Keratinocyte (primary cell): ENCODE results near the gene CCDC85C. TPM values are rescaled to one million over a fixed set of nuclear protein-coding genes. Genes with fewer than 3 reads are reported as not detected.
"Not testable (repeated sequence)": the region's sequence is repeated elsewhere in the genome, so short reads cannot be mapped to it uniquely, and the experiment has no call there.

ENCODE experiments used
- DNase-seq: peaks from one replicate; pipeline ENCODE4 v3.0.0-alpha.2; 2011; ENCODE audit warnings: low read depth, missing footprints, low spot score
- FAIRE-seq: peaks from 2 replicates; lab custom pipeline; 2011; peaks lifted over from hg19 to GRCh38; lab: Jason Lieb, UNC
- H2AFZ ChIP-seq: 2 replicates; pipeline ENCODE4 v1.6.0; 2012; ENCODE audit warnings: low read length, control low read depth, inconsistent platforms; ENCODE audit not compliant: control insufficient read depth
- H3K27ac ChIP-seq: 2 replicates; pipeline ENCODE4 v1.5.1; 2011; ENCODE audit warnings: low read length; ENCODE audit not compliant: control insufficient read depth, insufficient read depth
- H3K27me3 ChIP-seq: 3 replicates; pipeline ENCODE4 v1.6.0; 2011; ENCODE audit warnings: low read length; ENCODE audit not compliant: control insufficient read depth, insufficient read depth; ENCODE audit errors: extremely low read depth
- H3K36me3 ChIP-seq, 2 experiments: 2 replicates in 1 of 2; 3 replicates in 1 of 2; pipeline ENCODE4 v1.5.1; 2011; ENCODE audit warnings: low read length in 2 of 2, mild to moderate bottlenecking in 1 of 2; ENCODE audit not compliant: control insufficient read depth in 2 of 2, insufficient read depth in 2 of 2; ENCODE audit errors: extremely low read depth in 1 of 2
- H3K4me1 ChIP-seq: 3 replicates; pipeline ENCODE4 v1.5.1; 2011; ENCODE audit warnings: low read length; ENCODE audit not compliant: control insufficient read depth, insufficient read depth; ENCODE audit errors: extremely low read depth
- H3K4me2 ChIP-seq: 3 replicates; pipeline ENCODE4 v1.6.0; 2011; ENCODE audit warnings: low read depth, low read length; ENCODE audit not compliant: control insufficient read depth, insufficient read depth; ENCODE audit errors: extremely low read depth
- H3K4me3 ChIP-seq, 3 experiments: fragments of 200-600 bp in 1 of 3; sonication (generic) in 1 of 3; 2 replicates in 2 of 3; 3 replicates in 1 of 3; pipeline ENCODE4 v1.5.1; 2011 to 2016; ENCODE audit warnings: low read length in 3 of 3, mild to moderate bottlenecking in 3 of 3, control low read depth in 2 of 3, inconsistent platforms in 1 of 3, low read depth in 1 of 3, mixed read lengths in 1 of 3, mixed run types in 1 of 3, moderate library complexity in 1 of 3; ENCODE audit not compliant: control insufficient read depth in 2 of 3, insufficient read depth in 2 of 3; ENCODE audit errors: extremely low read depth in 1 of 3
- H3K79me2 ChIP-seq: 2 replicates; pipeline ENCODE4 v1.6.0; 2012; ENCODE audit warnings: low read length; ENCODE audit not compliant: control insufficient read depth, insufficient read depth
- H3K9ac ChIP-seq: 3 replicates; pipeline ENCODE4 v1.6.0; 2011; ENCODE audit warnings: low read length; ENCODE audit not compliant: control insufficient read depth, insufficient read depth; ENCODE audit errors: extremely low read depth
- H3K9me1 ChIP-seq: 3 replicates; pipeline ENCODE4 v1.6.0; 2011; ENCODE audit warnings: low read length; ENCODE audit not compliant: control insufficient read depth, insufficient read depth; ENCODE audit errors: extremely low read depth
- H3K9me3 ChIP-seq: 2 replicates; pipeline ENCODE4 v1.5.1; 2012; ENCODE audit warnings: low read depth, low read length; ENCODE audit not compliant: control insufficient read depth
- H4K20me1 ChIP-seq: 3 replicates; pipeline ENCODE4 v1.6.0; 2011; ENCODE audit warnings: low read length; ENCODE audit not compliant: control insufficient read depth, insufficient read depth; ENCODE audit errors: extremely low read depth
- EZH2 ChIP-seq: IDR thresholded peaks from one replicate; pipeline ENCODE4 v1.6.1; 2012; ENCODE audit warnings: inconsistent platforms, mild to moderate bottlenecking, low read length, moderate library complexity
- dilution Hi-C: fragments of 300-500 bp; cut with MboI; formaldehyde crosslinking; loops from one replicate; pipeline ENCODE4 v1.7.0; 2020; ENCODE audit warnings: low sequenced_read_pairs; ENCODE audit not compliant: extremely low pct_ligation_motif_present
- polyA plus RNA-seq, 5 experiments: library from polyadenylated mRNA; depleted of rRNA in 3 of 5; stranded (reverse) in 3 of 5; stranded (forward) in 1 of 5; unstranded in 1 of 5; fragments of >200 nt; gene quantifications; 1 replicate in 1 of 5; 2 replicates in 3 of 5; 3 replicates in 1 of 5; pipeline versions ENCODE4 v1.2.1 to v1.2.3, GENCODE V29; 2011 to 2012; ENCODE audit warnings: missing spikeins in 2 of 5, low read depth in 1 of 5, low replicate concordance in 1 of 5
- TF ChIP-seq, protein P1 (sequence below), 3 experiments: IDR thresholded peaks in 1 of 3; conservative IDR thresholded peaks in 1 of 3; optimal IDR thresholded peaks in 1 of 3; 2 replicates in 2 of 3; 3 replicates in 1 of 3; pipeline versions ENCODE3 to v1.5.1; 2011; ENCODE audit warnings: low read length in 3 of 3, mild to moderate bottlenecking in 3 of 3, moderate library complexity in 2 of 3, control low read depth in 1 of 3, inconsistent platforms in 1 of 3; ENCODE audit not compliant: insufficient read depth in 2 of 3; ENCODE audit errors: extremely low read depth in 1 of 3

The CCDC85C gene
- polyA plus RNA-seq, 1 donor (not counting 4 experiments of a cell fraction or from before 2014, with no cell fraction given) = 13.2 TPM

GRCh38 chr14:99643343-99643742, 39.3 kb upstream of the CCDC85C start:
- no peaks in the 10 kb centered on the region for H4K20me1 ChIP-seq
- H3K36me3 ChIP-seq = no peaks in the 10 kb centered on the region
- H3K9me1 ChIP-seq = no peaks in the 10 kb centered on the region
- H3K4me1 ChIP-seq = no peaks in the 10 kb centered on the region
- H3K9me3 ChIP-seq = no peaks in the 10 kb centered on the region
- H3K4me2 ChIP-seq = no peak overlapping the region
- H3K9ac ChIP-seq = no peak overlapping the region
- H3K4me3 ChIP-seq = no peak overlapping the region
- dilution Hi-C loops = no loop called here
- H2AFZ ChIP-seq = no peak overlapping the region
- DNase-seq = no peak
- H3K79me2 ChIP-seq = no peaks in the 10 kb centered on the region
- no peak for TF ChIP-seq EZH2
- TF ChIP-seq, protein P1, sequence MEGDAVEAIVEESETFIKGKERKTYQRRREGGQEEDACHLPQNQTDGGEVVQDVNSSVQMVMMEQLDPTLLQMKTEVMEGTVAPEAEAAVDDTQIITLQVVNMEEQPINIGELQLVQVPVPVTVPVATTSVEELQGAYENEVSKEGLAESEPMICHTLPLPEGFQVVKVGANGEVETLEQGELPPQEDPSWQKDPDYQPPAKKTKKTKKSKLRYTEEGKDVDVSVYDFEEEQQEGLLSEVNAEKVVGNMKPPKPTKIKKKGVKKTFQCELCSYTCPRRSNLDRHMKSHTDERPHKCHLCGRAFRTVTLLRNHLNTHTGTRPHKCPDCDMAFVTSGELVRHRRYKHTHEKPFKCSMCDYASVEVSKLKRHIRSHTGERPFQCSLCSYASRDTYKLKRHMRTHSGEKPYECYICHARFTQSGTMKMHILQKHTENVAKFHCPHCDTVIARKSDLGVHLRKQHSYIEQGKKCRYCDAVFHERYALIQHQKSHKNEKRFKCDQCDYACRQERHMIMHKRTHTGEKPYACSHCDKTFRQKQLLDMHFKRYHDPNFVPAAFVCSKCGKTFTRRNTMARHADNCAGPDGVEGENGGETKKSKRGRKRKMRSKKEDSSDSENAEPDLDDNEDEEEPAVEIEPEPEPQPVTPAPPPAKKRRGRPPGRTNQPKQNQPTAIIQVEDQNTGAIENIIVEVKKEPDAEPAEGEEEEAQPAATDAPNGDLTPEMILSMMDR (optimal IDR thresholded peaks at IDR 0.05 in 1 of 3, IDR thresholded peaks at IDR 0.05 in 1 of 3, conservative IDR thresholded peaks at IDR 0.05 in 1 of 3; ENCODE audit: extremely low read depth in 1 of 3, insufficient read depth in 2 of 3, low read length in 3 of 3) = no peak
- FAIRE-seq = no peak
- peaks cover 27% of the 10 kb centered on the region for H3K27me3 ChIP-seq
- no peak overlapping the region for H3K27ac ChIP-seq

DNA sequence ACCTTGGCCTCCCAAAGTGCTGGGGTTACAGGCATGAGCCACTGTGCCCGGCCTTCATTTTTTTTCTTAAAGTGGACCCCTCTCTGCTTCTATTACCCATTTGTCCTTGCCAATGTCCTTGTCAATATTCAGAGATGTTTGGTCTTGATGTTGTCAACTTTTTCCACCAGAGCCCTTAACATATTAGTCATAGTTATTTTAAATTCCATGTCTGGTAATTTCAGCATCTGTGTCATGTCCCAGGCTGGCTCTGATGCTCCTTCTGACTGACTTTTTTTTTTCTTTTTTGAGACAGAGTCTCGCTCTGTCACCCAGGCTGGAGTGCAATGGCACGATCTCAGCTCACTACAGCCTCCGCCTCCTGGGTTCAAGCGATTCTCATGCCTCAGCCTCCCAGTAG, 38.8 kb upstream of the CCDC85C start:
- H3K27ac ChIP-seq, dilution Hi-C loops, H3K9ac ChIP-seq, H4K20me1 ChIP-seq, H3K4me3 ChIP-seq, H2AFZ ChIP-seq, H3K4me2 ChIP-seq, DNase-seq, H3K9me3 ChIP-seq, H3K9me1 ChIP-seq, H3K36me3 ChIP-seq, H3K79me2 ChIP-seq, FAIRE-seq, H3K4me1 ChIP-seq: not testable (repeated sequence)
- H3K27me3 ChIP-seq = peaks cover 27% of the 10 kb centered on the region

DNA sequence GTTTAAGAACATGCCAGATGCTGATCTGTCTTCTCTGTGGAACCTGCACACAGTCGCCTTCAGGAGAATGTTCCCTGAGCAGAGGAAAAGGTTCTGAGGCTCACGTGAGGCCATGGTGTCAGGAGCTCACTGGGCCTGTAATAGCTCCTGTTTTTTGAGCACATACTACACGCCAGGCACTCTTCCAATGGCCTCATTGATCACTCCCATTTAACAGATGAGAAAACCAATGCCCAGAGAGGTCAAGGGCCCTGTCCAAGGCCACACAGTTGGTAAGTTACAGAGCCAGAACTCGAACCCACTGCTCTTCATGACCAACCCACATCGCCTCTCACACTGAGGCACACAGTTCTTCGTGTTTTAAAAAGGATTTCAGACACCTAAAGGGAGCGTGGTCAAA, 33.6 kb upstream of the CCDC85C start:
- H3K27me3 ChIP-seq = peaks cover 6% of the 10 kb centered on the region
- no peaks in the 10 kb centered on the region for H4K20me1 ChIP-seq
- H3K79me2 ChIP-seq = no peaks in the 10 kb centered on the region
- no peak overlapping the region for H3K4me3 ChIP-seq
- DNase-seq = no peak
- H3K9ac ChIP-seq = no peak overlapping the region
- no peaks in the 10 kb centered on the region for H3K4me1 ChIP-seq
- no peaks in the 10 kb centered on the region for H3K9me3 ChIP-seq
- no peak for FAIRE-seq
- no peaks in the 10 kb centered on the region for H3K36me3 ChIP-seq
- dilution Hi-C loops = no loop called here
- H3K4me2 ChIP-seq = no peak overlapping the region
- H2AFZ ChIP-seq = no peak overlapping the region
- no peak for TF ChIP-seq EZH2
- TF ChIP-seq, protein P1 (optimal IDR thresholded peaks at IDR 0.05 in 1 of 3, IDR thresholded peaks at IDR 0.05 in 1 of 3, conservative IDR thresholded peaks at IDR 0.05 in 1 of 3; ENCODE audit: extremely low read depth in 1 of 3, insufficient read depth in 2 of 3, low read length in 3 of 3) = no peak
- H3K9me1 ChIP-seq = no peaks in the 10 kb centered on the region
- no peak overlapping the region for H3K27ac ChIP-seq
